ENCODE data around the gene SETBP1.

Gene SETBP1

GRCh38 chr18:44841221-44841620 lies 160.5 kb downstream of the SETBP1 start:
- TF ChIP-seq CTCF (IDR thresholded peaks at IDR 0.05; ENCODE audit: control insufficient read depth, extremely low read depth, insufficient read depth): no peak
- no peak for DNase-seq (ENCODE audit: low read depth)
- H3K4me3 ChIP-seq (ENCODE audit: low read depth, low read length): no peak overlapping the region

GRCh38 chr18:44841752-44842587 lies 161.3 kb downstream of the SETBP1 start:
- DNase-seq (ENCODE audit: low read depth): no peak
- no peak for TF ChIP-seq CTCF (IDR thresholded peaks at IDR 0.05; ENCODE audit: control insufficient read depth, extremely low read depth, insufficient read depth)

GRCh38 chr18:44842588-44843412 lies 162.1 kb downstream of the SETBP1 start:
- no peak for TF ChIP-seq CTCF (IDR thresholded peaks at IDR 0.05; ENCODE audit: control insufficient read depth, extremely low read depth, insufficient read depth)
- H3K4me3 ChIP-seq (ENCODE audit: low read depth, low read length): no peak overlapping the region
- DNase-seq (ENCODE audit: low read depth): no peak

More at GRCh38 chr18:44841752-44842587, 161.3 kb downstream of the SETBP1 start:
- H3K4me3 ChIP-seq (ENCODE audit: low read depth, low read length): no peak overlapping the region

- no peak for DNase-seq (ENCODE audit: low read depth)
- no peak for TF ChIP-seq CTCF (IDR thresholded peaks at IDR 0.05; ENCODE audit: control insufficient read depth, extremely low read depth, insufficient read depth)
- H3K4me3 ChIP-seq (ENCODE audit: low read depth, low read length): no peak overlapping the region
Measured at GRCh38 chr18:44844486-44844885, 163.8 kb downstream of the SETBP1 start.

GRCh38 chr18:44846450-44846849 lies 165.8 kb downstream of the SETBP1 start:
- H3K4me3 ChIP-seq (ENCODE audit: low read depth, low read length): no peak overlapping the region
- DNase-seq (ENCODE audit: low read depth): no peak
- TF ChIP-seq CTCF (IDR thresholded peaks at IDR 0.05; ENCODE audit: control insufficient read depth, extremely low read depth, insufficient read depth): no peak

GRCh38 chr18:44848644-44849335 lies 168.1 kb downstream of the SETBP1 start:
- H3K4me3 ChIP-seq (ENCODE audit: low read depth, low read length): no peak overlapping the region
- TF ChIP-seq CTCF (IDR thresholded peaks at IDR 0.05; ENCODE audit: control insufficient read depth, extremely low read depth, insufficient read depth): no peak
- DNase-seq (ENCODE audit: low read depth): no peak
